ENCODE measurements around the gene THSD7B.

- TF ChIP-seq POLR2AphosphoS5 (IDR thresholded peaks at IDR 0.05; ENCODE audit: borderline replicate concordance, low read depth, low read length) (no peak), EZH2 (IDR thresholded peaks at IDR 0.05) (no peak)
These were observed 235.5 kb downstream of the THSD7B start for GRCh38 chr2:137000811-137001210.
